Skeletal muscle cell (primary cell): ENCODE results near the gene FCRL6.

Experiments
- DNase-seq: peaks from one replicate; pipeline ENCODE4 v3.0.0-alpha.2; 2010; ENCODE audit warnings: low read depth
- H3K4me3 ChIP-seq: 2 replicates; pipeline ENCODE4 v1.5.1; 2011; ENCODE audit warnings: low read depth, mild to moderate bottlenecking, control low read depth, low read length, moderate library complexity

The FCRL6 gene

GRCh38 chr1:159795534-159795933 lies 6.6 kb upstream of the FCRL6 start:
- H3K4me3 ChIP-seq: no peak overlapping the region
- no peak for DNase-seq

DNA sequence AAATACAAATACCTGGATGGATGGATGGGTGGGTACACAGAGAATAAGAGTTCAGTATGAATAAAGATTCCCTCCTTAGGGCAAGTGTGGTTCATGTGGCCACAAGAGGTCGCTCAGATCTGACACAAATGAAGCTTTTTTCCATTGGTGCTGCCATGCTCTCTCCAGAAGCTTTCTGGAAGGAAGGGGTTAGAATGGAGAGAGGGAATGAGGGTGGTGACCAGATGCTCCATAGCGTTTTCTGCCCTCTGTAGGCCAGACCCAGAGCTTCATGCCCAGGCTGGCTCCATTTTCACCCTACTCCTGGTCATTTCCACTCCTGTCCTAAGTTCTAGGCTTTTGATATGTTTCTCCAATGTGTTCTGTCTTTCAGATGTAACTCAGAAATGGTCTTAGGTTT lies 3.3 kb upstream of the FCRL6 start:
- no peak overlapping the region for H3K4me3 ChIP-seq
- peak; percentile 55 for DNase-seq

GRCh38 chr1:159799446-159799985 lies 2.6 kb upstream of the FCRL6 start:
- no peak overlapping the region for H3K4me3 ChIP-seq
- DNase-seq: no peak

DNA sequence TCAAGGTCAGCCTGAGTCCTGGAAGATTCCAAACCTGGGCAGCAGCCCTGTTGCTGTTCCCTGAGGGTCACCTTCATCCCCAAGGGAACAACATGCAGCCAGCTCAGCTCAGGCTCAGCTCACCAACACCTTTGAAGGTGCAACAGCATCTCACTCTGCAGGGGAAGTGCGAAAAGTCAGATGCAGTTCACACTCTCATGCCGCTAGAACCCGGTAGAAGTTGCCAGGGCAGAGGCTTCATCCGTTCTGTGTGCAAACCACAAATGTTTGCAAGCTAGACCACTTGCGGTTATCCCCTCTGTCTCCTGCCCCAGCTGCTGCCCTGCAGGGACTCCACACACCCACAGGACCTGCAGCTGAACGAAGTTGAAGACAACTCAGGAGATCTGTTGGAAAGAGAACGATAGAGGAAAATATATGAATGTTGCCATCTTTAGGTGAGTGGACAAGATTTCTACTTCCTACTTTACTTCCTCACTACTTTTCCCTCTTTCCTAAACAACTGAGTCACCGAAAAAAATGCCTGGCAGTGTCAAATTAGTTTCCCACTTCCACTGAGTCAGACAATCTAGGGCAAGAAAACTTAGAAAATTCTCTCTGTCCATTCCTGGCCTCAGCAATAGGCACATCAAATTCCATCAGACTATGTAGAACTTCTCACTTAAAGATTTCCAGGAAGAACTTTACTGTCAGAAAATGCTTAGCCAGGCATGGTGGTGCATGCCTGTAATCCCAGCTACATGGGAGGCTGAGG lies 1.8 kb upstream of the FCRL6 start:
- DNase-seq: no peak
- H3K4me3 ChIP-seq: no peak overlapping the region

DNA sequence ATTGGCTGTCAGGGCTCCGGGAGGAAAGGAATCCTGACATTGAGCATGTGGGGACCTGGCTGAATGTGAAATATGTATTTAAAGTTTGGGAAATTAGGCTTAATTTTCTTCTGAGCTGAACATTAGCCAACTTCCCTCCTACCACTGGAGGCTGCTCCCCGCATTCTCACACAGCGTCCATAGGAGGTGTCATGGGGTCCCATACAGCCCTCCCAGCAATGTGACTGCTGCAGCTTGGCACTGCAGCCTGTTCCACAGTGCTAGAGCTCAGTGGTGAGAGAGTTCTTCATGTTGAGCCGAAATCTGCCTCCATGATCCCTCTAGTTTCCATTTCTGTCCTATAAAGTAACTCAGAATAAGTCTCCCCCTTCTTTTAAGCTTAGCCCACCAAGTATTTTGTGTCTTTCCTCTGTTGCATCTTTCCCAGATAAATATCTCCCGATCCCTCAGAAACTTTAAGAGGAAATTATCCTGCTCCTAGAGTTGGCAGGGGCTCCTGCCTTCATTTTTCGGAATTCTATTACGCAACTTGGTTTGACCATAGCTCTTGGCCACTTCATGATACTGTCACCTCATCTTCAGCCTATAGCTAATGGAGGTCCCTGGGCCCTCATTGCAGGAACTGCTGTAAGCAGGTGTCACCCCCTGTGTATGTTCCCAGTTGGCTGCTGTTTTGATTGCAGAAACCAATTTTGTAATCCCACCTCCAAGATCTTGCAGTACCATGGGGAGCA lies 2.0 kb downstream of the FCRL6 start:
- DNase-seq: no peak
- no peak overlapping the region for H3K4me3 ChIP-seq

GRCh38 chr1:159804924-159805323 lies 2.8 kb downstream of the FCRL6 start:
- no peak for DNase-seq
- H3K4me3 ChIP-seq: no peak overlapping the region

DNA sequence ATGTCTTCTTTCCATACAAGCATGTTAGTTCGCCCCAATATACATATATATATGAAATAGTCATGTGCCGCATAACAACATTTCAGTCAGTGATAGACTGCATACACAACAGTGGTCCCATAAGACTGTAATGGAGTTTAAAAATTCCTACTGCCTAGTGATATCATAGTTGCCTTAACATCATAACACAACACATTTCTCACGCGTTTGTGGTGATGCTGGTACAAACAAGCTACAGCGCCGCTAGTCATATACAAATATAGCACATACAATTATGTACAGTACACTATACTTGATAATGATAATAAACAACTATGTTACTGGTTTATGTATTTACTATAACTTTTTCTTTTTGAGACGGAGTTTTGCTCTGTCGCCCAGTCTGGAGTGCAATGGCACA lies 13.8 kb downstream of the FCRL6 start:
- no peak for DNase-seq

GRCh38 chr1:159817276-159818041 lies 15.3 kb downstream of the FCRL6 start:
- no peak for DNase-seq
- no peak overlapping the region for H3K4me3 ChIP-seq

More for the DNA sequence above, 13.8 kb downstream of the FCRL6 start:
- H3K4me3 ChIP-seq: no peak overlapping the region

DNA sequence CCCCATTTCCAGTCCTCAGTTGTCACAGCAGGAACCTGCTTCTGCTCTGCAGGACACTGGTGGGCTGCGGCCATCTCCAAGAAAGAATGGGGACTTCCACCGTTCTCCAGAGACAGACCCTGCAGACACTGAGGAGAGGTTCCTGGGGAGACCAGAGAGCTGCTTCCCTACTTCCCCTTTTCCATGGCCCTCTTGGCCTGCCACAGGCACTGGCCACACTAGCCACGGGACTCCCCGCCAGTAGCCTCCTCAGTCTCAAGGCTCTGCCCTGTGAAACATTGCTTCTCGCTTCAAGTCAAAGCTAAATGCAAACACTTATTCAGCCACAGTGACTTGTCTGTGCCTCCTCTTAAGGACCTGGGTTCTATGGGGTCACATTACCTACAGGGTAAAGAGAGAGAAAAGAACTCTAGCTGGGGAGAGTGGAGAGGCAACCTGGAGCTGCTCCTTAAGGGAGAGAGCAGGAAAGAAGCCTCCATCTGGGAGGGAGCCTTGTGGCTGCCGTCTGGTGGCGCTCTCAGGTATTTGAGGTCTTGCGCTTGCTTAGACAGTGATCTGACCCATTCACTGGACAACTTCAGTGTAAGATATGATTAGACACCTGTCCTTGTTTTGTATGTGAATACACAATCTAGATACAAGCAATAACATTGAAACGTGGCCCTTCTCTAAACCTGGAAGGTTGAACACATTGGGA lies 19.2 kb downstream of the FCRL6 start:
- H3K4me3 ChIP-seq: no peak overlapping the region
- no peak for DNase-seq

DNA sequence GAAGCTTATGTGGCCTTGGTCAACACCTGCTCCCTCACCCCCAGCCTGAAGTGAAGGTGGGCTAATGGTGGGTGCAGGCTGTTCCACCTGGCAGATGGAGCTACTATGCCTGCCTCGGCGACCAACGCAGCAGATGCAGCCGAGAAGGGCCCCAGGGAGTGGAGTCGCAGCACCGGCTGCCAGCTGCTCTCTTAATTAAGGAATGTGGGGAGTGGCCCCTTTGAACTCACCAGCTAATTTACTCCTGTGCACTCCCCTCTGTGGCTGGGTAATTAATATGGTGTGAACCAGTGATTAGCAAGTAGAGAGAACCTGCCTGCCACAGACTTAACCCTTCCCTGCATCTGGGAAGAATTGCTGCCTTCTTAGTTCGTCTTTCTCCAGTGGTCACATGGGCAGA lies 21.2 kb downstream of the FCRL6 start:
- no peak overlapping the region for H3K4me3 ChIP-seq
- no peak for DNase-seq

DNA sequence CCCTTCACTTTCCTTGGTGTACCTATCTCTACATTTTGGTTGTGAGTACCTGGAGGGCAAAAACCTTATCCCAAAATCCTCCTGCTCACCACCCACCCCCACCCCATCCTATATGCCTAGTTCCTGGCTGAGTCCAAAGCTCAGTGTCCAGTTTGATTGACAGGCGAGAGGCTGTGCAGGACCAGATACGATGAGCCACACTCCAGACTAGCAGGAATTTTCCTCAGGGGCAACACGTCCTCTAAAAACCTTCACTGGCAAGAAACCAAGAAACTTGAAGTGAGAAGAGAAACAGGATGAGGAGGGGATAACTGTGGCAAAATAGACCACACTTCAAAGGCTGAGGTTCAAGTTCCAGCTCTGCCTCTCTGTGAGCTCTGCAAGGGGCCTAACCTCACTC lies 23.4 kb downstream of the FCRL6 start:
- no peak for DNase-seq
- H3K4me3 ChIP-seq: no peak overlapping the region

DNA sequence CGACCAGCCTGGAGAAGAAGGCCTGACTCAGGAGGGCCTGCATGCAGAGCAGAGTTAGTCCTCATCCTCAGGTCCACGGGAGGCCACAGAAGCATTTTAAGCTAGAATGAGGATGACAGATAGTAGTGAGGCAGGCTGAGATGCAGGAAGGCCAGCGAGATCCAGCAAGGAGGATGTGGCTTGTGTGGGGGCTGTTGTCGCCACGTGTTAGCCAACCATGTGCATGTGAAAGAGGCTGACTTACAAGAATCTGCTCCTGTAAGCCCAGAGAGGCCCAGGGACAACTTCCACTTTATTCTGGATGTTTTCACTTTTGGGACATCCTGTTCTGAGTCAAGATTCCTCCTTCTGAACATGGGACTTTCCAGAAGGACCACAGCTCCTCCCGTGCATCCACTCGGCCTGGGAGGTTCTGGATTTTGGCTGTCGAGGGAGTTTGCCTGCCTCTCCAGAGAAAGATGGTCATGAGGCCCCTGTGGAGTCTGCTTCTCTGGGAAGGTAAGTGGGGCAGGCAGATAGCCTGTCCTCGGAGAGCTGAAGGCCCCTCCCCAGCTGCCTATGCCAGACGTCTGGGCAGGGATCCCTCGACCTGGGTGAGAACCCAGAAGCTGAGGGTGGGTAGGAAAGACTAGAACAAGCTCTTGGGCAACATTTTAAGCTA lies 24.4 kb downstream of the FCRL6 start, which contains the start of gene SLAMF8:
TSS of gene SLAMF8 (plus strand) at position 433 of the 661 bp plus-strand sequence. CDS start at position 459, 26 bp downstream.
- H3K4me3 ChIP-seq: no peak within 1 kb of the TSS
- DNase-seq: no peak

DNA sequence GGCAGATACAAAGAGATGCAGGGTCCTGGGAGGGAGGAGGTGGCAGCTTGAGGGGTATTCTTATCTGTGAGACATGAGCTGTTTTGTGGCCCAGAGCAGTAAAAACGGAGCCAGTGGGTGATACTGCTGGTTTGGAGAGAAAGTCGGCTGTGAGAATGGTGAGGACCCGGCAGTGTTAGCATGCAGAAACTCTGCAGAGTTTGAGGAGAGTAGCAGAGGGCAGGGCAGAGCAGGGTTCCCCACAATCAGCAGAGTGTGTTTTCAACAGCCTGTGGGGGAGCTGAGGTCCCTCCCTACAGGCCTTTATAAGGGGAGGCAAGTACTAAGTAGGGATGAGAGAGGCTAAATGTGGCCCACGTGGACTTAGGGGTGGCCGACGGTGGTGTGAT lies 24.9 kb downstream of the FCRL6 start:
- no peak for DNase-seq
- no peak overlapping the region for H3K4me3 ChIP-seq

GRCh38 chr1:159827549-159827948 lies 25.4 kb downstream of the FCRL6 start:
- no peak for DNase-seq
- no peak overlapping the region for H3K4me3 ChIP-seq

- H3K4me3 ChIP-seq: no peak overlapping the region
- no peak for DNase-seq
Measured at GRCh38 chr1:159828176-159828575, 26.0 kb downstream of the FCRL6 start.

- no peak overlapping the region for H3K4me3 ChIP-seq
- no peak for DNase-seq
Measured at GRCh38 chr1:159828581-159829272, 26.6 kb downstream of the FCRL6 start.

DNA sequence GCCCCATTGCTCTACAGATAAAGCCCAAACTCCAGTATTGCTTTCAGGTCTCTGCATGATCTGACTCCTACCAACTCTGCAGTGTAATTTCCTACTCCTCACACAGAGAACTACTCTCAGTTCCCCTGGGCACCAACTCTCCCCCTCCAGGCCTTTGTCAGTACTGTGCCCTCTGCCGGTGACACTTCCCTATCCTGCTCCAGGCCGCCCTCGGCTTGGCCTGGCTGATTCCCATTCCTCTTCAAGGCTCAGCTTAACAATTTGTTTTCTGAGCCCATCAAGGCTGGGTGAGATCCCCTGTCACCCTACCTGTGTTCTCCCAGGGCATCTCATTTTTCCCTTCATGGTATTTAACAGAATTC lies 27.1 kb downstream of the FCRL6 start:
- H3K4me3 ChIP-seq: no peak overlapping the region
- DNase-seq: no peak

GRCh38 chr1:159829822-159830465 lies 27.8 kb downstream of the FCRL6 start:
- no peak overlapping the region for H3K4me3 ChIP-seq
- DNase-seq: peak; percentile 55
